Measurements from ENCODE around the gene POLE. TPM values are rescaled to one million over a fixed set of nuclear protein-coding genes. Genes with fewer than 3 reads are reported as not detected.

POLE gene
- 36.4 TPM for polyA plus RNA-seq (2012; ENCODE audit: low read depth, missing spikeins)

- TF ChIP-seq SPI1 (IDR thresholded peaks at IDR 0.05; ENCODE audit: low read depth, low read length) (0 out of 2 replicates have a peak, but pooled peaks have one; percentile 8), POLR2A (IDR thresholded peaks at IDR 0.05; ENCODE audit: low read depth, low read length) (peak; percentile 56; the same call in 1 of the 2 replicates), POU2F2 (IDR thresholded peaks at IDR 0.05; ENCODE audit: low read depth, low read length) (no peak), POLR2AphosphoS5 (IDR thresholded peaks at IDR 0.05; ENCODE audit: low read depth, low read length) (peak; percentile 45; the same call in 1 of the 2 replicates)
- FAIRE-seq = peak; percentile 93
- peak; percentile 99 for DNase-seq (ENCODE audit: insufficient read length, low spot score)
Observed at GRCh38 chr12:132687211-132688164, at the start of gene POLE, which contains the start of gene PXMP2. TSS of gene POLE (minus strand) at chr12:132687342. CDS start at chr12:132687315, 27 bp downstream. TSS of gene PXMP2 (plus strand) at chr12:132687587. CDS start at chr12:132687671, 84 bp downstream.

- DNase-seq (ENCODE audit: insufficient read length, low spot score) (no peak), FAIRE-seq (no peak)
- TF ChIP-seq POLR2AphosphoS5 (IDR thresholded peaks at IDR 0.05; ENCODE audit: low read depth, low read length) (no peak), POLR2A (IDR thresholded peaks at IDR 0.05; ENCODE audit: low read depth, low read length) (no peak)
Observed at GRCh38 chr12:132736913-132737312, 49.8 kb upstream of the POLE start.

GRCh38 chr12:132736378-132736777 lies 49.2 kb upstream of the POLE start:
- no peak for DNase-seq (ENCODE audit: insufficient read length, low spot score)
- TF ChIP-seq POLR2A (IDR thresholded peaks at IDR 0.05; ENCODE audit: low read depth, low read length) = no peak
- TF ChIP-seq TAF1 (IDR thresholded peaks at IDR 0.05; ENCODE audit: low read depth, low read length) = no peak
- TF ChIP-seq PAX5 (IDR thresholded peaks at IDR 0.05; ENCODE audit: insufficient read depth, low read length, severe bottlenecking) = no peak
- TF ChIP-seq POLR2AphosphoS5 (IDR thresholded peaks at IDR 0.05; ENCODE audit: low read depth, low read length) = no peak
- no peak for TF ChIP-seq SPI1 (IDR thresholded peaks at IDR 0.05; ENCODE audit: low read depth, low read length)
- TF ChIP-seq POU2F2 (IDR thresholded peaks at IDR 0.05; ENCODE audit: low read depth, low read length) = no peak
- FAIRE-seq = no peak

GRCh38 chr12:132735496-132735895 lies 48.4 kb upstream of the POLE start:
- FAIRE-seq (no peak), DNase-seq (ENCODE audit: insufficient read length, low spot score) (no peak)

GRCh38 chr12:132734206-132734605 lies 47.1 kb upstream of the POLE start:
- DNase-seq (ENCODE audit: insufficient read length, low spot score) = no peak
- TF ChIP-seq POLR2AphosphoS5 (IDR thresholded peaks at IDR 0.05; ENCODE audit: low read depth, low read length) (no peak), POLR2A (IDR thresholded peaks at IDR 0.05; ENCODE audit: low read depth, low read length) (no peak), SPI1 (IDR thresholded peaks at IDR 0.05; ENCODE audit: low read depth, low read length) (no peak), TAF1 (IDR thresholded peaks at IDR 0.05; ENCODE audit: low read depth, low read length) (no peak), PAX5 (IDR thresholded peaks at IDR 0.05; ENCODE audit: insufficient read depth, low read length, severe bottlenecking) (no peak), POU2F2 (IDR thresholded peaks at IDR 0.05; ENCODE audit: low read depth, low read length) (no peak)
- FAIRE-seq = no peak

More at GRCh38 chr12:132735496-132735895, 48.4 kb upstream of the POLE start:
- TF ChIP-seq SPI1 (IDR thresholded peaks at IDR 0.05; ENCODE audit: low read depth, low read length) = no peak
- 0 out of 2 replicates have a peak, but pooled peaks have one; percentile 24 for TF ChIP-seq POLR2AphosphoS5 (IDR thresholded peaks at IDR 0.05; ENCODE audit: low read depth, low read length)

- DNase-seq (ENCODE audit: insufficient read length, low spot score) = no peak
- no peak for FAIRE-seq
- TF ChIP-seq SPI1 (IDR thresholded peaks at IDR 0.05; ENCODE audit: low read depth, low read length) (no peak), POLR2A (IDR thresholded peaks at IDR 0.05; ENCODE audit: low read depth, low read length) (no peak), TAF1 (IDR thresholded peaks at IDR 0.05; ENCODE audit: low read depth, low read length) (no peak), POLR2AphosphoS5 (IDR thresholded peaks at IDR 0.05; ENCODE audit: low read depth, low read length) (no peak), POU2F2 (IDR thresholded peaks at IDR 0.05; ENCODE audit: low read depth, low read length) (no peak), PAX5 (IDR thresholded peaks at IDR 0.05; ENCODE audit: insufficient read depth, low read length, severe bottlenecking) (no peak)
Observed at GRCh38 chr12:132731574-132731973, 44.4 kb upstream of the POLE start.

- TF ChIP-seq POU2F2 (IDR thresholded peaks at IDR 0.05; ENCODE audit: low read depth, low read length) (no peak), SPI1 (IDR thresholded peaks at IDR 0.05; ENCODE audit: low read depth, low read length) (no peak), POLR2A (IDR thresholded peaks at IDR 0.05; ENCODE audit: low read depth, low read length) (no peak), POLR2AphosphoS5 (IDR thresholded peaks at IDR 0.05; ENCODE audit: low read depth, low read length) (no peak), TAF1 (IDR thresholded peaks at IDR 0.05; ENCODE audit: low read depth, low read length) (no peak), PAX5 (IDR thresholded peaks at IDR 0.05; ENCODE audit: insufficient read depth, low read length, severe bottlenecking) (no peak)
- FAIRE-seq (no peak), DNase-seq (ENCODE audit: insufficient read length, low spot score) (no peak)
Observed at GRCh38 chr12:132730353-132730752, 43.2 kb upstream of the POLE start.

GRCh38 chr12:132729541-132730320 lies 42.6 kb upstream of the POLE start:
- TF ChIP-seq TAF1 (IDR thresholded peaks at IDR 0.05; ENCODE audit: low read depth, low read length) = no peak
- TF ChIP-seq POU2F2 (IDR thresholded peaks at IDR 0.05; ENCODE audit: low read depth, low read length) = no peak
- FAIRE-seq (no peak), DNase-seq (ENCODE audit: insufficient read length, low spot score) (no peak)

- TF ChIP-seq TAF1 (IDR thresholded peaks at IDR 0.05; ENCODE audit: low read depth, low read length) (no peak), POLR2A (IDR thresholded peaks at IDR 0.05; ENCODE audit: low read depth, low read length) (no peak), POU2F2 (IDR thresholded peaks at IDR 0.05; ENCODE audit: low read depth, low read length) (no peak), SPI1 (IDR thresholded peaks at IDR 0.05; ENCODE audit: low read depth, low read length) (no peak), POLR2AphosphoS5 (IDR thresholded peaks at IDR 0.05; ENCODE audit: low read depth, low read length) (no peak), PAX5 (IDR thresholded peaks at IDR 0.05; ENCODE audit: insufficient read depth, low read length, severe bottlenecking) (no peak)
- no peak for FAIRE-seq
- no peak for DNase-seq (ENCODE audit: insufficient read length, low spot score)
Observed at GRCh38 chr12:132728502-132728901, 41.4 kb upstream of the POLE start.

Measured in GM12891 (cell line).